Sigmoid colon (tissue), 7 donors: ENCODE measurements around the gene GOLT1B. TPM values are rescaled to one million over a fixed set of nuclear protein-coding genes. Genes with fewer than 3 reads are reported as not detected.
A peak's percentile ranks its signal among the peaks of the same experiment; 100 is the strongest.

Experiments used
- DNase-seq: peaks from one replicate; pipeline ENCODE4 v3.0.0-alpha.2; 2019
- H3K27ac ChIP-seq, 4 donors: fragments of 200-600 bp; sonication (generic); one replicate each; pipeline ENCODE4 v1.5.1; 2016 to 2019; ENCODE audit warnings: mild to moderate bottlenecking in 1 of 4
- H3K27me3 ChIP-seq, 3 donors: fragments of 200-600 bp; sonication (generic); one replicate each; pipeline ENCODE4 v1.5.1; 2019; ENCODE audit warnings: mild to moderate bottlenecking in 1 of 3
- H3K36me3 ChIP-seq, 4 donors: fragments of 200-600 bp; sonication (generic); one replicate each; pipeline ENCODE4 v1.5.1; 2016 to 2019
- H3K4me1 ChIP-seq, 4 donors: fragments of 200-600 bp; sonication (generic); one replicate each; pipeline ENCODE4 v1.5.1; 2017 to 2019
- H3K4me3 ChIP-seq, 4 donors: fragments of 200-600 bp; sonication (generic); one replicate each; pipeline ENCODE4 v1.5.1; 2017 to 2019; ENCODE audit warnings: mild to moderate bottlenecking in 2 of 4, moderate library complexity in 1 of 4
- H3K9me3 ChIP-seq, 4 donors: fragments of 200-600 bp in 3 of 4; sonication (generic) in 3 of 4; one replicate each; pipeline versions ENCODE4 v1.5.1 to v1.6.1; 2013 to 2019
- EP300 ChIP-seq, 4 donors: sonication (generic); formaldehyde crosslinking; IDR thresholded peaks; one replicate each; pipeline ENCODE4 v1.6.1; 2017; ENCODE audit warnings: antibody characterized with exemption in 4 of 4
- POLR2A ChIP-seq, 2 donors: fragments of 450-650 bp; IDR thresholded peaks; one replicate each; pipeline ENCODE4 v1.6.1; 2016; ENCODE audit warnings: antibody characterized with exemption in 2 of 2, mild to moderate bottlenecking in 2 of 2, moderate library complexity in 2 of 2
- POLR2AphosphoS5 ChIP-seq, 4 donors: sonication (generic); formaldehyde crosslinking; IDR thresholded peaks; one replicate each; pipeline ENCODE4 v1.6.1; 2017; ENCODE audit warnings: antibody characterized with exemption in 4 of 4
- WGBS, 2 donors: extraction: QIAGEN DNeasy Blood & Tissue Kit; methylation state at CpG; one replicate each; pipeline ENCODE4 v1.1.7; 2013; 5-methylcytosine and 5-hydroxymethylcytosine counted together
- intact Hi-C: fragments of 100-400 bp; cut with DNase I; formaldehyde crosslinking; loops from one replicate; pipeline ENCODE4 v1.15.1; 2023
- polyA plus RNA-seq, 3 donors: library from polyadenylated mRNA; stranded (reverse); fragments of 200-250 nt; gene quantifications; one replicate each; pipeline ENCODE4 v1.2.3, GENCODE V29; 2013
- total RNA-seq, 4 donors: library from RNA; depleted of rRNA; stranded (reverse); fragments of >200 nt; gene quantifications; one replicate each; pipeline ENCODE4 v1.1.0, GENCODE V29; 2016
- TF ChIP-seq, protein P1 (sequence below), 4 experiments: fragments of 450-650 bp in 3 of 4; fragments of 200-600 bp in 1 of 4; IDR thresholded peaks; one replicate each; pipeline ENCODE4 v1.5.1; 2016 to 2019; ENCODE audit warnings: antibody characterized with exemption in 4 of 4, mild to moderate bottlenecking in 3 of 4, moderate library complexity in 2 of 4
- donor health status: healthy with polysubstance abuse.
- donor health status: Bipolar disorder and iron deficiency.
- donor health status: healthy.

GOLT1B gene
- total and polyA plus RNA-seq, 7 donors, result 7.8 to 26.9 (median 22.5) TPM

DNA sequence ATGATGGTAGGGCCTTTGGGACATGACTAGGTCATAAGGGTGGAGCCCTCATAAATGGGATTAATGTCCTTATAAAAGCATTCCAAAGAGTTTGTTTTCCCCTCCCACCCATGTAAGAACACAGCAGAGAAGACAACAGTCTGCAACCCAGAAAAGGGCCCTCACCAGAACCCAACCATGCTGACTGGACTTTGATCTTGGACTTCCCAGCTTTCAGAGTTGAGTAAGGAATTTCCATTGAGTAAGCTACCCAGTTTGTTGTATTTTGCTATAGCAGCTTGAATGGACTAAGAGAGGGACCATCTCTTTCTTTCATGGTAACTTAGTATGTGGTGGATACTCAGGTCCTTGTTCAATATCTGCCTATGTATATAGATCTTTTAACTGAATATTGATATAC lies 21.6 kb downstream of the GOLT1B start:
- TF ChIP-seq EP300 (IDR thresholded peaks at IDR 0.05), result no peak
- Histone ChIP-seq H3K4me1 (peaks cover 0 to 11% (median 7%) of the 10 kb centered on the region in 4 donors), H3K27me3 (no peaks in the 10 kb centered on the region), H3K27ac (no peak overlapping the region), H3K36me3 (peaks cover 0 to 2% (median 0%) of the 10 kb centered on the region in 4 donors), H3K9me3 (no peaks in the 10 kb centered on the region), H3K4me3 (no peak overlapping the region)
- intact Hi-C loops, result no loop called here
- no peak for DNase-seq

GRCh38 chr12:21526053-21526452 lies 24.5 kb downstream of the GOLT1B start, which contains the start of gene SPX:
Gene SPX (plus strand): TSS chr12:21526296. CDS start chr12:21526473, 177 bp downstream.
- intact Hi-C loops, result no loop called here
- H3K9me3 ChIP-seq, result no peaks in the 10 kb centered on the region
- WGBS, 2 donors, result 93 to 99% methylated on average over 1 of the region's 1 CpG
- H3K27ac ChIP-seq, result no peak within 1 kb of the TSS
- peaks cover 0 to 23% (median 19%) of the 10 kb centered on the region in 4 donors for H3K4me1 ChIP-seq
- peak within 1 kb of the TSS in 3 of 4 donors; percentile 55 to 70 (median 61) for H3K4me3 ChIP-seq
- TF ChIP-seq POLR2AphosphoS5 (IDR thresholded peaks at IDR 0.05) (no peak), POLR2A (IDR thresholded peaks at IDR 0.05) (no peak), EP300 (IDR thresholded peaks at IDR 0.05) (no peak)
- TF ChIP-seq, protein P1, sequence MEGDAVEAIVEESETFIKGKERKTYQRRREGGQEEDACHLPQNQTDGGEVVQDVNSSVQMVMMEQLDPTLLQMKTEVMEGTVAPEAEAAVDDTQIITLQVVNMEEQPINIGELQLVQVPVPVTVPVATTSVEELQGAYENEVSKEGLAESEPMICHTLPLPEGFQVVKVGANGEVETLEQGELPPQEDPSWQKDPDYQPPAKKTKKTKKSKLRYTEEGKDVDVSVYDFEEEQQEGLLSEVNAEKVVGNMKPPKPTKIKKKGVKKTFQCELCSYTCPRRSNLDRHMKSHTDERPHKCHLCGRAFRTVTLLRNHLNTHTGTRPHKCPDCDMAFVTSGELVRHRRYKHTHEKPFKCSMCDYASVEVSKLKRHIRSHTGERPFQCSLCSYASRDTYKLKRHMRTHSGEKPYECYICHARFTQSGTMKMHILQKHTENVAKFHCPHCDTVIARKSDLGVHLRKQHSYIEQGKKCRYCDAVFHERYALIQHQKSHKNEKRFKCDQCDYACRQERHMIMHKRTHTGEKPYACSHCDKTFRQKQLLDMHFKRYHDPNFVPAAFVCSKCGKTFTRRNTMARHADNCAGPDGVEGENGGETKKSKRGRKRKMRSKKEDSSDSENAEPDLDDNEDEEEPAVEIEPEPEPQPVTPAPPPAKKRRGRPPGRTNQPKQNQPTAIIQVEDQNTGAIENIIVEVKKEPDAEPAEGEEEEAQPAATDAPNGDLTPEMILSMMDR (IDR thresholded peaks at IDR 0.05), result no peak
- no peaks in the 10 kb centered on the region for H3K27me3 ChIP-seq
- no peaks in the 10 kb centered on the region for H3K36me3 ChIP-seq
- DNase-seq, result no peak

- peak overlapping the region in 1 of 4 donors; percentile 56 for H3K27ac ChIP-seq
- H3K36me3 ChIP-seq, result no peaks in the 10 kb centered on the region
- no peak for TF ChIP-seq POLR2A (IDR thresholded peaks at IDR 0.05)
- TF ChIP-seq EP300 (IDR thresholded peaks at IDR 0.05), result no peak
- TF ChIP-seq, protein P1 (IDR thresholded peaks at IDR 0.05), result no peak
- no peak for TF ChIP-seq POLR2AphosphoS5 (IDR thresholded peaks at IDR 0.05)
- H3K4me3 ChIP-seq, result peak overlapping the region; percentile 29 to 70 (median 58)
- no peaks in the 10 kb centered on the region for H3K27me3 ChIP-seq
- WGBS, 2 donors, result 13 to 41% methylated on average over 12 of the region's 12 CpGs
- H3K9me3 ChIP-seq, result no peaks in the 10 kb centered on the region
- intact Hi-C loops, result no loop called here
- DNase-seq, result no peak
- H3K4me1 ChIP-seq, result peaks cover 0 to 23% (median 19%) of the 10 kb centered on the region in 4 donors
Observed at GRCh38 chr12:21526721-21527345, 25.2 kb downstream of the GOLT1B start.

DNA sequence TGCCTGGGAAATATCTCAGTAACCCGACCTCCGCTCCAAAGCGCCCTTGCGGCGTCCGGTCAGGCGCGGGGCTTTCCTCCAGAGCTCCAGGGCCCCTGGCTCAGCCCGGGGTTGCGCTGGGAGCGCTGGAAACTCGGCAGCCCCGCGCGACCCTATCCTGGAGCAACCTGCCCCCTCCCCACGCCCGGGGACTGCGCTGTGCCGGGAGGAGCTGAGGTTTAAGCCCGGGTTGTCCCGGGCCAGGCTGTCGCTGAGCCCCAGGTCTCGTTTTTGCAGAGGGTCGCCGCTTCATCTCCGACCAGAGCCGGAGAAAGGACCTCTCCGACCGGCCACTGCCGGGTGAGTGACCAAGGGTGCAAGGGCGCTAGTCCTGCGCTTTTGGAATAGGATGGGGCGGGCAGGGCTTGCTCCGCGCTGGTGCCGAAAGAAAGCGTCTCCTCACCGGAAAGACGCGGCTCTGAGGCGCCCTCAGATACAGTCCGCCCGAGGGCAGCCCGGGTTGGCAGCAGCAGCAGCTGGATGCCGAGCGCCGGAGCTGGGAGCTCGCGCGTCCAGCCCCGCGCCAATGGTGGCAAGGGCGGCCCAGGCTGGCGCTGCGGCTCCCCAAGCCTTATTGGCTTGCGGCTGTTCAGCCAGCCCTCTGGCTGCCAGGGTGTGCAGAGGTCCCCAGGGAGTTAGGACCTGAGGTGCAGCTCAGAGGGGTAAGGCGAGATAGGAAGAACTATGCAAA lies 26.0 kb downstream of the GOLT1B start:
- H3K9me3 ChIP-seq, result no peaks in the 10 kb centered on the region
- no peaks in the 10 kb centered on the region for H3K36me3 ChIP-seq
- peak overlapping the region; percentile 29 to 70 (median 58) for H3K4me3 ChIP-seq
- intact Hi-C loops, result no loop called here
- WGBS, 2 donors, result 1% methylated on average over 57 of the region's 57 CpGs
- DNase-seq, result peak; percentile 74
- no peaks in the 10 kb centered on the region for H3K27me3 ChIP-seq
- H3K4me1 ChIP-seq, result peaks cover 0 to 23% (median 19%) of the 10 kb centered on the region in 4 donors
- H3K27ac ChIP-seq, result peak overlapping the region; percentile 15 to 64 (median 57)
- TF ChIP-seq POLR2AphosphoS5 (IDR thresholded peaks at IDR 0.05), result peak in 1 of 4 donors; percentile 5
- TF ChIP-seq EP300 (IDR thresholded peaks at IDR 0.05), result no peak
- no peak for TF ChIP-seq POLR2A (IDR thresholded peaks at IDR 0.05)
- TF ChIP-seq, protein P1 (IDR thresholded peaks at IDR 0.05), result no peak

GRCh38 chr12:21528953-21529352 lies 27.4 kb downstream of the GOLT1B start:
- DNase-seq, result no peak

More at GRCh38 chr12:21528953-21529352, 27.4 kb downstream of the GOLT1B start:
- Histone ChIP-seq H3K4me1 (peaks cover 0 to 23% (median 19%) of the 10 kb centered on the region in 4 donors), H3K4me3 (no peak overlapping the region), H3K27me3 (no peaks in the 10 kb centered on the region), H3K9me3 (no peaks in the 10 kb centered on the region), H3K36me3 (no peaks in the 10 kb centered on the region), H3K27ac (peak overlapping the region in 1 of 4 donors; percentile 50)
- TF ChIP-seq, protein P1 (IDR thresholded peaks at IDR 0.05), result no peak
- no peak for TF ChIP-seq POLR2A (IDR thresholded peaks at IDR 0.05)
- TF ChIP-seq EP300 (IDR thresholded peaks at IDR 0.05), result no peak
- TF ChIP-seq POLR2AphosphoS5 (IDR thresholded peaks at IDR 0.05), result no peak
- WGBS, 2 donors, result 88 to 91% methylated on average over 5 of the region's 5 CpGs
- intact Hi-C loops, result no loop called here
